Activated T-helper 17 cell treated with anti-CD3 and anti-CD28 coated beads, Interleukin-2, amount 50 U/mL, for 72 hours (primary cell): Measurements from ENCODE around the gene CDK10. TPM values are rescaled to one million over a fixed set of nuclear protein-coding genes. Genes with fewer than 3 reads are reported as not detected.
A peak's percentile ranks its signal among the peaks of the same experiment; 100 is the strongest.

ENCODE experiments used
- ATAC-seq: fragments of 150-1000 bp; cut with Tn5 transposase; replicated peaks from 2 replicates; pipeline ENCODE4 v1.10.0; 2021; ENCODE audit warnings: mild to moderate bottlenecking, moderate library complexity
- H3K27ac Mint-ChIP-seq: one replicate; pipeline ENCODE4 v1.8.0; 2022; ENCODE audit warnings: mixed read lengths
- H3K27me3 Mint-ChIP-seq: one replicate; pipeline ENCODE4 v1.8.0; 2022; ENCODE audit warnings: mixed read lengths
- H3K36me3 Mint-ChIP-seq: one replicate; pipeline ENCODE4 v1.8.0; 2022; ENCODE audit warnings: low read depth, mild to moderate bottlenecking, mixed read lengths
- H3K4me1 Mint-ChIP-seq: one replicate; pipeline ENCODE4 v1.8.0; 2022; ENCODE audit warnings: mixed read lengths
- H3K4me3 Mint-ChIP-seq: one replicate; pipeline ENCODE4 v1.8.0; 2022; ENCODE audit warnings: mild to moderate bottlenecking, mixed read lengths
- H3K9me3 Mint-ChIP-seq: one replicate; pipeline ENCODE4 v1.8.0; 2022; ENCODE audit warnings: mixed read lengths
- total RNA-seq, 2 donors: library from RNA; stranded (reverse); gene quantifications; one replicate each; pipeline ENCODE4 v1.2.3, GENCODE V29; 2022

Gene CDK10
- total RNA-seq, 2 donors from 2014 or later: 81.1 to 98.8 TPM

GRCh38 chr16:89709716-89710432 is 23.4 kb downstream of the CDK10 start:
- H3K27me3 Mint-ChIP-seq: no peaks in the 10 kb centered on the region
- no peak overlapping the region for H3K27ac Mint-ChIP-seq
- ATAC-seq: no peak
- no peak overlapping the region for H3K4me3 Mint-ChIP-seq
- H3K4me1 Mint-ChIP-seq: peaks cover 3% of the 10 kb centered on the region
- no peaks in the 10 kb centered on the region for H3K9me3 Mint-ChIP-seq
- peaks cover 9% of the 10 kb centered on the region for H3K36me3 Mint-ChIP-seq

GRCh38 chr16:89710709-89711564 is 24.4 kb downstream of the CDK10 start:
- no peaks in the 10 kb centered on the region for H3K9me3 Mint-ChIP-seq
- peaks cover 13% of the 10 kb centered on the region for H3K36me3 Mint-ChIP-seq
- no peak overlapping the region for H3K27ac Mint-ChIP-seq
- H3K27me3 Mint-ChIP-seq: no peaks in the 10 kb centered on the region
- no peak overlapping the region for H3K4me3 Mint-ChIP-seq
- ATAC-seq: no peak
- peaks cover 5% of the 10 kb centered on the region for H3K4me1 Mint-ChIP-seq

- Mint-ChIP-seq H3K36me3 (peaks cover 13% of the 10 kb centered on the region), H3K27ac (no peak overlapping the region), H3K27me3 (no peaks in the 10 kb centered on the region), H3K4me1 (peaks cover 5% of the 10 kb centered on the region), H3K9me3 (no peaks in the 10 kb centered on the region), H3K4me3 (peak overlapping the region; percentile 66)
- ATAC-seq: peak; percentile 78
Measured at GRCh38 chr16:89711601-89712273, 25.2 kb downstream of the CDK10 start.

GRCh38 chr16:89712274-89712781 is 25.8 kb downstream of the CDK10 start:
- H3K4me1 Mint-ChIP-seq: peaks cover 5% of the 10 kb centered on the region

GRCh38 chr16:89716493-89716892 is 30.0 kb downstream of the CDK10 start:
- Mint-ChIP-seq H3K27ac (no peak overlapping the region), H3K4me1 (peaks cover 14% of the 10 kb centered on the region), H3K4me3 (no peak overlapping the region), H3K9me3 (no peaks in the 10 kb centered on the region), H3K27me3 (no peaks in the 10 kb centered on the region), H3K36me3 (peaks cover 13% of the 10 kb centered on the region)
- ATAC-seq: no peak

More at GRCh38 chr16:89712274-89712781, 25.8 kb downstream of the CDK10 start:
- Mint-ChIP-seq H3K36me3 (peaks cover 13% of the 10 kb centered on the region), H3K27ac (no peak overlapping the region), H3K4me3 (peak overlapping the region; percentile 66), H3K27me3 (no peaks in the 10 kb centered on the region), H3K9me3 (no peaks in the 10 kb centered on the region)
- peak; percentile 9 for ATAC-seq

GRCh38 chr16:89716916-89717687 is 30.6 kb downstream of the CDK10 start:
- no peak overlapping the region for H3K27ac Mint-ChIP-seq
- no peaks in the 10 kb centered on the region for H3K27me3 Mint-ChIP-seq
- peaks cover 14% of the 10 kb centered on the region for H3K4me1 Mint-ChIP-seq
- peaks cover 13% of the 10 kb centered on the region for H3K36me3 Mint-ChIP-seq
- no peak overlapping the region for H3K4me3 Mint-ChIP-seq
- H3K9me3 Mint-ChIP-seq: no peaks in the 10 kb centered on the region
- ATAC-seq: no peak

GRCh38 chr16:89717688-89718505 is 31.4 kb downstream of the CDK10 start:
- Mint-ChIP-seq H3K27me3 (no peaks in the 10 kb centered on the region), H3K36me3 (peaks cover 19% of the 10 kb centered on the region), H3K4me1 (peaks cover 18% of the 10 kb centered on the region), H3K9me3 (no peaks in the 10 kb centered on the region), H3K4me3 (no peak overlapping the region), H3K27ac (no peak overlapping the region)
- no peak for ATAC-seq

GRCh38 chr16:89720551-89720812 is 34.0 kb downstream of the CDK10 start:
- no peak for ATAC-seq
- H3K4me3 Mint-ChIP-seq: peak overlapping the region; percentile 71
- H3K4me1 Mint-ChIP-seq: peaks cover 21% of the 10 kb centered on the region
- H3K9me3 Mint-ChIP-seq: no peaks in the 10 kb centered on the region
- H3K36me3 Mint-ChIP-seq: peaks cover 28% of the 10 kb centered on the region
- no peaks in the 10 kb centered on the region for H3K27me3 Mint-ChIP-seq
- no peak overlapping the region for H3K27ac Mint-ChIP-seq

GRCh38 chr16:89720813-89721545 is 34.5 kb downstream of the CDK10 start, which contains the start of the genes VPS9D1 and ZNF276:
VPS9D1 (minus strand) TSS chr16:89720898; CDS start chr16:89720861, 37 bp downstream.
ZNF276 (plus strand) TSS chr16:89721537; CDS start chr16:89721641, 104 bp downstream.
- Mint-ChIP-seq H3K9me3 (no peaks in the 10 kb centered on the region), H3K4me1 (peaks cover 21% of the 10 kb centered on the region), H3K36me3 (peaks cover 28% of the 10 kb centered on the region), H3K4me3 (peak within 1 kb of the TSS; percentile 86), H3K27me3 (no peaks in the 10 kb centered on the region), H3K27ac (peak within 1 kb of the TSS; percentile 82)
- ATAC-seq: peak; percentile 63

- Mint-ChIP-seq H3K27ac (no peak overlapping the region), H3K27me3 (no peaks in the 10 kb centered on the region), H3K4me3 (peak overlapping the region; percentile 86), H3K4me1 (peaks cover 21% of the 10 kb centered on the region), H3K36me3 (peaks cover 29% of the 10 kb centered on the region), H3K9me3 (no peaks in the 10 kb centered on the region)
- peak; percentile 42 for ATAC-seq
Measured at GRCh38 chr16:89721546-89722391, 35.3 kb downstream of the CDK10 start.

- peaks cover 38% of the 10 kb centered on the region for H3K36me3 Mint-ChIP-seq
- H3K27me3 Mint-ChIP-seq: no peaks in the 10 kb centered on the region
- H3K4me3 Mint-ChIP-seq: peak overlapping the region; percentile 86
- peak overlapping the region; percentile 82 for H3K27ac Mint-ChIP-seq
- H3K9me3 Mint-ChIP-seq: no peaks in the 10 kb centered on the region
- H3K4me1 Mint-ChIP-seq: peaks cover 20% of the 10 kb centered on the region
- ATAC-seq: peak; percentile 34
Measured at GRCh38 chr16:89722392-89723278, 36.1 kb downstream of the CDK10 start.
